Transverse colon (tissue), 4 donors: ENCODE data around the gene SMPD2.

Source experiments
- CTCF ChIP-seq, 5 experiments: fragments of 200-600 bp in 3 of 5; fragments of 450-650 bp in 2 of 5; sonication (generic) in 3 of 5; IDR thresholded peaks; 1 replicate in 2 of 5; 2 replicates in 3 of 5; pipeline ENCODE4 v1.5.1; 2016 to 2017; ENCODE audit warnings: antibody characterized with exemption in 5 of 5, inconsistent platforms in 3 of 5, mild to moderate bottlenecking in 2 of 5, moderate library complexity in 1 of 5
- POLR2A ChIP-seq: fragments of 450-650 bp; IDR thresholded peaks from one replicate; pipeline ENCODE4 v1.6.1; 2016; ENCODE audit warnings: antibody characterized with exemption, mild to moderate bottlenecking, moderate library complexity
- POLR2AphosphoS5 ChIP-seq, 3 donors: sonication (generic); formaldehyde crosslinking; IDR thresholded peaks; one replicate each; pipeline ENCODE4 v1.6.1; 2016; ENCODE audit warnings: antibody characterized with exemption in 3 of 3

DNA sequence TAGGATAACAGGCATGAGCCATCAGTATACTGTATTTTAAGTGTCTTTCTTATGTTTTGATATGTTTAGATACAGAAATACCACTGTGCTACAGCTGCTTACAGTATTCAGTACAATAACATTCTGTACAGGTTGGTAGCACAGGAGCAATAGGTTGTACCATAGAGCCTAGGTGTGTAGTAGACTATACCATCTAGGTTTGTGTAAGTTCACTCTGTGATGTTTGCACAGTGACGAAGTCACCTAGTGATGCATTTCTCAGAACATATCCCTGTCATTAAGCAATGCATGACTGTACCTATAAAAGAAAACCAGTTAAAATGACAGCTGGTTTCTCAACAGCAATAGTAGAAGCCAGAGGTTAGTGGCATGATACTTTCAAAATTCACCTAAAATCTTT is 45.5 kb downstream of the SMPD2 start:
- TF ChIP-seq CTCF (IDR thresholded peaks at IDR 0.05) (no peak), POLR2AphosphoS5 (IDR thresholded peaks at IDR 0.05) (peak in 2 of 3 donors; percentile 45 to 56), POLR2A (no peak)
